ENCODE data around the gene TANC1. TPM values are rescaled to one million over a fixed set of nuclear protein-coding genes. Genes with fewer than 3 reads are reported as not detected.

TANC1 gene
- total RNA-seq, 6 experiments from 2014 or later = 4.0 to 12.7 (median 11.3) TPM

GRCh38 chr2:158943973-158944372 lies 24.5 kb upstream of the TANC1 start:
- Histone ChIP-seq H3K36me3 (no peaks in the 10 kb centered on the region), H3K4me3 (no peak overlapping the region), H3K4me1 (no peaks in the 10 kb centered on the region), H3K9me3 (no peaks in the 10 kb centered on the region), H3K27me3 (no peaks in the 10 kb centered on the region), H3K27ac (no peak overlapping the region)
- TF ChIP-seq POLR2A (IDR thresholded peaks at IDR 0.05) = no peak
- no peak for TF ChIP-seq CTCF (IDR thresholded peaks at IDR 0.05)
- 84% methylated on average over 4 of the region's 4 CpGs for WGBS (ENCODE audit: insufficient coverage, low coverage, low lambda C conversion rate, missing lambda C conversion rate)
- intact Hi-C loops (cut with DNase I) = no loop called here
- no peak for DNase-seq
- ATAC-seq = no peak

GRCh38 chr2:158948964-158949699 lies 19.3 kb upstream of the TANC1 start:
- 61% methylated on average over 6 of the region's 6 CpGs for WGBS (ENCODE audit: insufficient coverage, low coverage, low lambda C conversion rate, missing lambda C conversion rate)
- H3K36me3 ChIP-seq = no peaks in the 10 kb centered on the region
- no peak overlapping the region for H3K27ac ChIP-seq
- ATAC-seq (no peak), DNase-seq (no peak)
- intact Hi-C loops (cut with DNase I) = no loop called here
- peaks cover 0 to 7% (median 3%) of the 10 kb centered on the region in 4 donors for H3K4me1 ChIP-seq
- H3K4me3 ChIP-seq = no peak overlapping the region
- no peak for TF ChIP-seq POLR2A (IDR thresholded peaks at IDR 0.05)
- TF ChIP-seq CTCF (IDR thresholded peaks at IDR 0.05) = no peak
- H3K27me3 ChIP-seq = no peaks in the 10 kb centered on the region
- no peaks in the 10 kb centered on the region for H3K9me3 ChIP-seq

- DNase-seq (no peak), ATAC-seq (no peak)
- H3K27me3 ChIP-seq = no peaks in the 10 kb centered on the region
- H3K36me3 ChIP-seq = no peaks in the 10 kb centered on the region
- H3K4me1 ChIP-seq = peaks cover 0 to 12% (median 5%) of the 10 kb centered on the region in 4 donors
- no peak overlapping the region for H3K27ac ChIP-seq
- WGBS (ENCODE audit: insufficient coverage, low coverage, low lambda C conversion rate, missing lambda C conversion rate) = 59% methylated on average over 4 of the region's 4 CpGs
- intact Hi-C loops (cut with DNase I) = no loop called here
- no peak for TF ChIP-seq CTCF (IDR thresholded peaks at IDR 0.05)
- no peak for TF ChIP-seq POLR2A (IDR thresholded peaks at IDR 0.05)
- H3K9me3 ChIP-seq = no peaks in the 10 kb centered on the region
- no peak overlapping the region for H3K4me3 ChIP-seq
Measured at GRCh38 chr2:158953454-158953853, 15.0 kb upstream of the TANC1 start.

- Histone ChIP-seq H3K9me3 (no peaks in the 10 kb centered on the region), H3K27me3 (no peaks in the 10 kb centered on the region), H3K36me3 (no peaks in the 10 kb centered on the region), H3K4me3 (no peak overlapping the region), H3K4me1 (peaks cover 0 to 12% (median 5%) of the 10 kb centered on the region in 4 donors), H3K27ac (peak overlapping the region in 1 of 3 donors; percentile 1)
- no peak for TF ChIP-seq CTCF (IDR thresholded peaks at IDR 0.05)
- no peak for TF ChIP-seq POLR2A (IDR thresholded peaks at IDR 0.05)
- WGBS (ENCODE audit: insufficient coverage, low coverage, low lambda C conversion rate, missing lambda C conversion rate) = 3% methylated on average over 5 of the region's 5 CpGs
- ATAC-seq (peak; percentile 97 to 99 (median 98)), DNase-seq (peak; percentile 61 to 78 (median 63))
- intact Hi-C loops (cut with DNase I) = no loop called here
Measured at GRCh38 chr2:158953926-158954763, 14.3 kb upstream of the TANC1 start.

Data from right lobe of liver (tissue), 6 donors.